ENCODE measurements around the gene BICDL1. TPM values are rescaled to one million over a fixed set of nuclear protein-coding genes. Genes with fewer than 3 reads are reported as not detected.
"Not testable (repeated sequence)": the region's sequence is repeated elsewhere in the genome, so short reads cannot be mapped to it uniquely, and the experiment has no call there.

BICDL1 gene
- total RNA-seq, 2 donors from 2014 or later, result 5.0 to 11.1 TPM

GRCh38 chr12:120007272-120007671 is 18.2 kb downstream of the BICDL1 start:
- H3K9me3 ChIP-seq, result no peaks in the 10 kb centered on the region
- no peak for TF ChIP-seq CTCF (IDR thresholded peaks at IDR 0.05)
- no peaks in the 10 kb centered on the region for H3K27me3 ChIP-seq
- no peak overlapping the region for H3K4me3 ChIP-seq
- H3K9ac ChIP-seq (ENCODE audit: low read depth in 2 of 2, low read length in 2 of 2), result no peak overlapping the region
- H3K4me1 ChIP-seq, result no peaks in the 10 kb centered on the region
- no peak overlapping the region for H3K27ac ChIP-seq
- no peaks in the 10 kb centered on the region for H3K36me3 ChIP-seq
- no peak for DNase-seq
- intact Hi-C loops (cut with DNase I), result no loop called here

- intact Hi-C loops (cut with DNase I), result no loop called here
- DNase-seq, result no peak
These were observed 21.7 kb downstream of the BICDL1 start for GRCh38 chr12:120010661-120011230.

GRCh38 chr12:120012067-120012621 is 23.1 kb downstream of the BICDL1 start:
- H3K4me3 ChIP-seq, result no peak overlapping the region
- H3K9ac ChIP-seq (ENCODE audit: low read depth in 2 of 2, low read length in 2 of 2), result no peak overlapping the region
- H3K9me3 ChIP-seq, result no peaks in the 10 kb centered on the region
- intact Hi-C loops (cut with DNase I), result no loop called here
- no peaks in the 10 kb centered on the region for H3K36me3 ChIP-seq
- no peak for TF ChIP-seq CTCF (IDR thresholded peaks at IDR 0.05)
- no peak overlapping the region for H3K27ac ChIP-seq
- H3K4me1 ChIP-seq, result no peaks in the 10 kb centered on the region
- no peaks in the 10 kb centered on the region for H3K27me3 ChIP-seq
- DNase-seq, result no peak

More at GRCh38 chr12:120010661-120011230, 21.7 kb downstream of the BICDL1 start:
- no peak overlapping the region for H3K9ac ChIP-seq (ENCODE audit: low read depth in 2 of 2, low read length in 2 of 2)
- H3K36me3 ChIP-seq, result no peaks in the 10 kb centered on the region
- H3K9me3 ChIP-seq, result no peaks in the 10 kb centered on the region
- TF ChIP-seq CTCF (IDR thresholded peaks at IDR 0.05), result no peak
- H3K27me3 ChIP-seq, result no peaks in the 10 kb centered on the region
- H3K27ac ChIP-seq, result no peak overlapping the region
- H3K4me1 ChIP-seq, result no peaks in the 10 kb centered on the region
- no peak overlapping the region for H3K4me3 ChIP-seq

- Histone ChIP-seq H3K36me3 (no peaks in the 10 kb centered on the region), H3K27me3 (no peaks in the 10 kb centered on the region), H3K9ac (ENCODE audit: low read depth in 2 of 2, low read length in 2 of 2) (no peak overlapping the region), H3K4me3 (no peak overlapping the region), H3K9me3 (no peaks in the 10 kb centered on the region), H3K4me1 (no peaks in the 10 kb centered on the region), H3K27ac (no peak overlapping the region)
- TF ChIP-seq CTCF (IDR thresholded peaks at IDR 0.05), result no peak
- no peak for DNase-seq
- intact Hi-C loops (cut with DNase I), result no loop called here
These were observed 24.8 kb downstream of the BICDL1 start for GRCh38 chr12:120013659-120014380.

- H3K27ac ChIP-seq; H3K36me3 ChIP-seq; H3K4me1 ChIP-seq; H3K9ac ChIP-seq (ENCODE audit: low read depth in 2 of 2, low read length in 2 of 2); intact Hi-C loops (cut with DNase I); H3K9me3 ChIP-seq; H3K27me3 ChIP-seq; H3K4me3 ChIP-seq; DNase-seq: not testable (repeated sequence)
These were observed 25.3 kb downstream of the BICDL1 start for GRCh38 chr12:120014381-120014735.

- no peak overlapping the region for H3K27ac ChIP-seq
- no peaks in the 10 kb centered on the region for H3K4me1 ChIP-seq
- H3K9me3 ChIP-seq, result no peaks in the 10 kb centered on the region
- no peaks in the 10 kb centered on the region for H3K27me3 ChIP-seq
- TF ChIP-seq CTCF (IDR thresholded peaks at IDR 0.05), result no peak
- H3K4me3 ChIP-seq, result no peak overlapping the region
- no peak for DNase-seq
- intact Hi-C loops (cut with DNase I), result no loop called here
- H3K36me3 ChIP-seq, result no peaks in the 10 kb centered on the region
- no peak overlapping the region for H3K9ac ChIP-seq (ENCODE audit: low read depth in 2 of 2, low read length in 2 of 2)
These were observed 26.3 kb downstream of the BICDL1 start for GRCh38 chr12:120015313-120015712.

GRCh38 chr12:120016199-120016598 is 27.2 kb downstream of the BICDL1 start:
- intact Hi-C loops (cut with DNase I); H3K36me3 ChIP-seq; H3K4me1 ChIP-seq; H3K9me3 ChIP-seq; DNase-seq; H3K9ac ChIP-seq (ENCODE audit: low read depth in 2 of 2, low read length in 2 of 2); H3K4me3 ChIP-seq; H3K27me3 ChIP-seq; H3K27ac ChIP-seq: not testable (repeated sequence)
